Ramos (cell line): Measurements from ENCODE around the gene MFAP2.

Source experiments
- in situ Hi-C: fragments of 300-500 bp; cut with MboI; formaldehyde crosslinking; loops from one replicate; pipeline ENCODE4 v1.14.3; 2022; ENCODE audit warnings: low sequenced_read_pairs; ENCODE audit not compliant: unreplicated experiment

Gene MFAP2

GRCh38 chr1:17008208-17008855 lies 27.9 kb upstream of the MFAP2 start:
- in situ Hi-C loops = no loop called here

DNA sequence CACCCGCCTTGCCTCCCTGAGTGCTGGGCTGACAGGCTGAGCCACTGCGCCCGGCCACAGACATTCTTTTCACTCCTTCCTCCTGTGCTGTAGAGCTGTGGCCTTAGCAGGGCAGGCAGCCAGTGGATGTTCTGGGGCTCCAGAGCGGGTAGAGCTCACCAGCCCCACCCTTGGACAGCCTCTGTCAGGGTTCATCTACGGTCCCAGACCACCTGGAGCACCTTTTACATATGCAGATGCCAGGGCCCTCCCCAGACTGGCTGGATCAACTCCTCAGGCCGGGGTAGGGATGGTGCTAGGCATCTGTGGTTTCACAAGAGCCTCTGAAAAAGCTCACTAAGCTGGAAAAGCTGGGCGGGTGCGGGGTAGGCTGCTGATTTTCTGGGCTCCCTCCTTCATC lies 26.7 kb upstream of the MFAP2 start:
- in situ Hi-C loops = no loop called here

- in situ Hi-C loops = no loop called here
Observed at GRCh38 chr1:17005365-17005740, 24.9 kb upstream of the MFAP2 start.

DNA sequence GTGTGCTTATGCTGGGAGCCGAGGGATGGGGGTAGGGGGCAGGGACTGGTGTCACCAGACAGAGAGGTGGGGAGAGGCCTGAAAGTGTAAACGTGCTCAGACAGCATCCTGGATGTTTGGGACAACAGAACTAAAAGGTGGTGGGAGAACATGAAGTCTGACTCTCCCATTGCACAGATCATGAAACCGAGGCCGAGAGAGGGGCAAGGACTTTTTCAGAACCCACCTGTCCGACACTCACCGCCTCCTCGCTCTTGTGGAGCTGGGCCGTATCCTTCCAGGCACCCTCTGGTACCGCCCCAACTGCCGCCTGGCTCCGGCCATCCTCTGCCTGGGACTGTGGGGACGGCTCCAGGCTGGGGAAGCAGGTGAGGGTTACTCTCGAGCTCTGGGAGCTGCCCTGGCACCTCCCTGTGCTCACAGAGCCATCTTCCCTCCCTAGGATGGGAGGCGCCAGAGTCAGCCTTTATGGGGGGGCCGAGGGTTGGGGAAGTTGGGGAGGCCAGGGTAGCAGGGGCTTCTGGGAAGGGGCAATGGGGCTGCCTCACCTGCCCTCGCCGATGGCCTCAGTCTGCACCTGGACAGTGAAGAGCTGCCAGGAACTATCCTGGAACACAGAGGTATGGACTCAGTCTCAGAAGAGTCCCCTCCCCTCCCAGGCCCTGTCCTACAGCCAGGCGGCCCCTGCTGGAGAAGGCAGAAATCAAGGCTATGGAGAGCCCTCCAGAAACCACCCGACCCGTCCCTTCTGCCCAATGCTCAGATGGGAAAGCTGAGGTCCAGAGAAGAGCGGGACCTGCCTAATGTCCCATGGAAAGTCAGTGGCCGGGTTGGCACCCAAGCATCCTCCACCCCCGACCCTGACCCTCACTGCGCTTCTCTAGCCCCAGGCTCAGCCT lies 24.3 kb upstream of the MFAP2 start:
- in situ Hi-C loops = no loop called here

GRCh38 chr1:17002524-17002902 lies 22.1 kb upstream of the MFAP2 start:
- in situ Hi-C loops = no loop called here

GRCh38 chr1:17001760-17002523 lies 21.5 kb upstream of the MFAP2 start:
- in situ Hi-C loops = no loop called here

GRCh38 chr1:16999863-17000262 lies 19.4 kb upstream of the MFAP2 start:
- in situ Hi-C loops = no loop called here

GRCh38 chr1:16998589-16998988 lies 18.2 kb upstream of the MFAP2 start:
- in situ Hi-C loops = no loop called here

- in situ Hi-C loops = no loop called here
Observed at GRCh38 chr1:16996845-16997244, 16.4 kb upstream of the MFAP2 start.

GRCh38 chr1:16993521-16994038 lies 13.2 kb upstream of the MFAP2 start:
- in situ Hi-C loops = no loop called here

DNA sequence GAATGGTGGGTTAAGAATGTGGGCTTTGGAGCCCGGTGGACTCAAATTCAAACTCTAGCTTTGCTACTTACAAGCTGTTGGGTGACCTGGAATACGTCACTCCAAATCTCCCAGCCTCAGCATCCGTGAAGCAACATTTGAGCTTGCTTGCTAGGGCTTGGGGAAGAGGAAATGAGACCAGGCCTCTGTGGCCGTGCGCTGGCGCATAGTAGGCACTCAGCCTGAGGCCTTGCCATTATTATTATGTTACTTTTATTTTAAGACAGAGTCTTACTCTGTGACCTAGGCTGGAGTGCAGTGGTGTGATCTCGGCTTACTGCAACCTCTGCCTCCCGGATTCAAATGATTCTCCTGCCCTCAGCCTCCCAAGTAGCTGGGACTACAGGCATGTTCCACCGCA lies 12.3 kb upstream of the MFAP2 start:
- in situ Hi-C loops = no loop called here

GRCh38 chr1:16992102-16992501 lies 11.7 kb upstream of the MFAP2 start:
- in situ Hi-C loops = no loop called here

GRCh38 chr1:16991571-16991970 lies 11.2 kb upstream of the MFAP2 start:
- in situ Hi-C loops = no loop called here

DNA sequence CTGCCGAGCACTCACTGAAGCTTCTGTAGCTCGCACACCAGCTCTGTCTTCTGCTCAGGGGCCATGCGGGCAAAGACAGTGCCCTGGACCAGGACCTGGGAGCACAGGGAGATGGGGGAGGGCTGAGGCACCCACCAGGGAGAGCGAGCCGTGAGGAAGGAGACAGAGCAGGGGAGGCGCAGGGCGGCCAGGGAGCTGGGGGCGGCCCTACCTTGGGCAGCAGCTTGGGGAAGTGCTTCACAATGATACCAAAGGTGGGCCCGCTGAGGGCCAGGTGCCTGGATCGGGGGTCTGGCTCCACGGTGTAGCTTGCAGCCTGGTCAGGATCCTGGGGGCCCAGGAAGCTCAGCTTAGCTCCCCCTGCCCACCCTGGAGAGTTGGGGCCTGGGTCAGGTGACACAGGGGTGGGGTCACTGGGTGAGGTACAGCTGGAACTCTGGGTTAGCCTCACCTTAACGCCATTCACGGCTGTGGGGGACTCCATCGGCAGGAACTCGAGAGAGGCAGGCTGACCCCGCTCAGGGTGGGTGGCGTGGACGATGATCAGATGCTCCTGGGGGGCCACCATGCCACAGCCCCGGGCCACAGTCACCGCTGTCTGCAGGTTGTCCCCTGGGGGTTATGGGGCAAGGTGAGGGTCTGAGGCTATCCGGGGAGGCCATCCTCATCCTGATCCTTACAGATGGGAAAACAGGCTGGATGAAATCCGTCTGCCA lies 9.4 kb upstream of the MFAP2 start:
- in situ Hi-C loops = no loop called here

- in situ Hi-C loops = no loop called here
Observed at GRCh38 chr1:16988210-16988609, 7.8 kb upstream of the MFAP2 start.

DNA sequence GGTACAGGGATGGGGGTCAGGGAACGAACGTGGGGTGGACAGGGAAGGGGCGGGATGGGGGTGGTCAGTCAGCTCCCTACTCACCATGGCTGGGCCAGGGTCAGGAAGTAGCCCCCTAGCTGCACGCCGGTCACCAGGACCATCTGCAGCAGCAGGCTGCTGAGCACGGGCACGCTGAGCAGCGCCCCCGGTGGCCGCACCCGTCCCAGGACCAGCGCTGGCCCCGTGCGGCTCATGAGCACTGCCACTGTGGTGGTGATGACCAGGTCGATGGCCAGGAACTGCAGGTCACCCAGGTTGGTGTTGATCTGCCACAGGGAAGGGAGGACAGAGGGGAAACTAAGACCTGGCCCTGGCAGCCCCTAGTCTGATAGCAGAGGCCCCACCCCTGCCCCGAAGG lies 6.5 kb upstream of the MFAP2 start:
- in situ Hi-C loops = no loop called here

- in situ Hi-C loops = no loop called here
Observed at GRCh38 chr1:16986560-16986959, 6.1 kb upstream of the MFAP2 start.

DNA sequence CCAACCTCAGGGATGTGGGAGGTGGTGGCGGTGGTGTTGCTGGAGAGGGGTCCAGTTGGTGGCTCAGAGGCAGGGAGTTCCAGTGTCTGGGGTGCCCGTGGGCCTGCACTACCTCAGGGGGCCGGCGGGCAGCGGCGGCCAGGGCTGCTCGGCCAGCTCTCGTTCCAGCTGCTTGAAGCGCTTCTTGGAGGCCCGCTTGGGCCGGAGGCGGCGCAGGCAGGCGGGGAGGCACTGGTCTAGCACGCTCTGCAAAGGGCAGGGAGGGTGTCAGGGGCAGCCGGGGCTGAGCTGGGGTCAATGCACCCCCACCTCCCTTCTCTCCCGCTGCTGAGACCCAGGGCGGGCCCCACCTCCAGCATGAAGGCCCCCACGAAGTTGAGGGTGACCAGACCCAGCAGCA lies 5.7 kb upstream of the MFAP2 start:
- in situ Hi-C loops = no loop called here

DNA sequence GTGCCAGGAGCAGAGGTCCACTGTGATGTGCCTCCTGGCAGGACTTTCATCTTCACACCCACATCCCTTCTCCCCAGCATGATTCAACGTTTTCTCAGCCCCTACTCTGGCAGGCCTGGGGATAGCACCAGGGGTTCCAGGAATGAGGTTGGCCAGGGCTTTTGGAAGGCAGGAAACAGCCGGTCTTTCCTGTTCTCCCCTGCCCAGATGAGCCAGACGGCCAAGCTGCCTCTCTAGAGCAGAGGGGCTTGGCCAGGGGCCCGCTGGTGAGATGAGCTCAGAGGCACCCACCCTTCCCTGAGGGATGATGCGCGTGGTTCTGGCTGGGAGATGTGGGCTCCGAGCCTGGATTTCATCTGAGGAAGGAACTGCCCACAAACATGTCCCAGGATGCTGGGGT lies 4.3 kb upstream of the MFAP2 start:
- in situ Hi-C loops = no loop called here

DNA sequence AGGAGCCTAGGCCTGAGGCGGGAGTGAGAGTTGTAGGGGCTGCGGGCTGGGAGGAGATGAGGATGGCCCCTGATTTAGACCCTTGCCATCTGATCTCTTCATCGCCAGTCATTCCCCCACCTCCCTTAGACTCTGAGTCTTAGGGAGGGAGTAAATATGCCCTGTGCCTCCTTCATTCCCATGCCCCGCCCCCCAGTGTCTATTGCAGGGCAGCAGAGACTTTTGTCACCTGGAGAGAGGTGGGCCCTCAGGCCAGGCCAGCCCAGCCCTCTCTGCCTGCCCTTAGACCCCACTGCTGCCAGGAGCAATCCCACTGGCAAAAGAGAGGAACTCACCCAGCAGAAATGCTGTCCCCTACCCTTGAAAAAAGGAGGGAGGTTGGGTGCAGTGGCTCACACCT lies 3.2 kb upstream of the MFAP2 start:
- in situ Hi-C loops = no loop called here
